ENCODE data around the gene AK5. TPM values are rescaled to one million over a fixed set of nuclear protein-coding genes. Genes with fewer than 3 reads are reported as not detected.
A peak's percentile ranks its signal among the peaks of the same experiment; 100 is the strongest.

The AK5 gene
- total and polyA plus RNA-seq, 2 experiments from 2014 or later = 8.8 to 12.2 TPM

DNA sequence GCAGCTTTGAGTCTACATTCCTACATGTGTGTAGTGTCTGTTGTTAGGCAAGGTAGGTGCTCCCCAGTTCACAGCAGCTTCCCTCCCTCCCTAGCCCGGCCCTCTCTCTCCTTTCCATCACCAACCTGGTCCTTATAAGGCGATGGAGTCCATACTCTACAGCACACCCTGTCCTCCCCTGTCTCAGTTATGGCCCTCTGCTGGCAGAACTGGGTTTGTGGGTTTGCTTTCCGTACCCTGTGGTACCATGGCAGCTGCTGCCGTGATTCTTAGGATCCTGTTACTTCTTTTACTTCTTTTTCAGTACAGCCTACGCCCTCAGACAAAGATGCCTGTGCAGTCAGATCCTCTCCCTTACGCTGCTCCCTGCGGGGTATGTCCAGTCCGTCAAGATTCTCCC, 31.7 kb downstream of the AK5 start (continued):
- TF ChIP-seq, protein P1, sequence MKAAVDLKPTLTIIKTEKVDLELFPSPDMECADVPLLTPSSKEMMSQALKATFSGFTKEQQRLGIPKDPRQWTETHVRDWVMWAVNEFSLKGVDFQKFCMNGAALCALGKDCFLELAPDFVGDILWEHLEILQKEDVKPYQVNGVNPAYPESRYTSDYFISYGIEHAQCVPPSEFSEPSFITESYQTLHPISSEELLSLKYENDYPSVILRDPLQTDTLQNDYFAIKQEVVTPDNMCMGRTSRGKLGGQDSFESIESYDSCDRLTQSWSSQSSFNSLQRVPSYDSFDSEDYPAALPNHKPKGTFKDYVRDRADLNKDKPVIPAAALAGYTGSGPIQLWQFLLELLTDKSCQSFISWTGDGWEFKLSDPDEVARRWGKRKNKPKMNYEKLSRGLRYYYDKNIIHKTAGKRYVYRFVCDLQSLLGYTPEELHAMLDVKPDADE (IDR thresholded peaks at IDR 0.05) = no peak

DNA sequence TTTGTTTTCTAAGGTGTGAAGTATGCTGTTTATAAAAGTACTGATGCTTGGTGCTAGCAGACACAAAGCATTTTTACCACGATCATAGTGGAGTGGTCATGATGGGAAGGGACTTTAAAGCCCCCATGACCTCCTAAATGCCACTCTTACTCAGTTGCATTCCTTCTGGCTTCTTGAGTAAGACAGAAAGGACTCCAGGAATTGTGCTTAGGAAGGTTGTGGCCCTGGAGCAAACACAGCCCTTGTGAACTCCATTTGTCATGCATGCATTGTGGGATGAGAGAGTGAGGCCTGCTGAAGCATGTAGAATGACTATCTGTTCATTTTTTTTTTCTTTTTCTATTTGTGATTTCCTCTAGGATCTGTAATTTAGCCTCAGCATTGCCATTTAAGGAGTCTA, 34.2 kb downstream of the AK5 start:
- H3K27me3 Mint-ChIP-seq (ENCODE audit: insufficient read depth, low read depth, poor library complexity) = no peaks in the 10 kb centered on the region
- Histone ChIP-seq H3K27ac (ENCODE audit: low read depth) (no peak overlapping the region), H3K27me3 (ENCODE audit: insufficient read depth) (no peaks in the 10 kb centered on the region), H3K36me3 (ENCODE audit: insufficient read depth) (no peaks in the 10 kb centered on the region), H4K20me1 (replicated peaks; ENCODE audit: insufficient read depth) (no peaks in the 10 kb centered on the region), H3F3A (replicated peaks; ENCODE audit: low read depth) (no peaks in the 10 kb centered on the region), H3K4me3 (no peak overlapping the region), H3K4me2 (no peak overlapping the region), H2AFZ (no peak overlapping the region), H3K9me2 (ENCODE audit: insufficient read depth) (no peaks in the 10 kb centered on the region), H3K79me2 (replicated peaks; ENCODE audit: insufficient read depth) (no peaks in the 10 kb centered on the region), H3K4me1 (ENCODE audit: insufficient read depth) (no peaks in the 10 kb centered on the region)
- TF ChIP-seq NANOG (IDR thresholded peaks at IDR 0.05; ENCODE audit: borderline replicate concordance) (no peak), ZNF331 (CRISPR knock-in tag; IDR thresholded peaks at IDR 0.05; ENCODE audit: low read depth) (no peak), STAT1 (IDR thresholded peaks at IDR 0.05; ENCODE audit: unreplicated experiment) (no peak), EZH2phosphoT487 (IDR thresholded peaks at IDR 0.05; ENCODE audit: unreplicated experiment) (no peak)
- TF ChIP-seq, protein P2, sequence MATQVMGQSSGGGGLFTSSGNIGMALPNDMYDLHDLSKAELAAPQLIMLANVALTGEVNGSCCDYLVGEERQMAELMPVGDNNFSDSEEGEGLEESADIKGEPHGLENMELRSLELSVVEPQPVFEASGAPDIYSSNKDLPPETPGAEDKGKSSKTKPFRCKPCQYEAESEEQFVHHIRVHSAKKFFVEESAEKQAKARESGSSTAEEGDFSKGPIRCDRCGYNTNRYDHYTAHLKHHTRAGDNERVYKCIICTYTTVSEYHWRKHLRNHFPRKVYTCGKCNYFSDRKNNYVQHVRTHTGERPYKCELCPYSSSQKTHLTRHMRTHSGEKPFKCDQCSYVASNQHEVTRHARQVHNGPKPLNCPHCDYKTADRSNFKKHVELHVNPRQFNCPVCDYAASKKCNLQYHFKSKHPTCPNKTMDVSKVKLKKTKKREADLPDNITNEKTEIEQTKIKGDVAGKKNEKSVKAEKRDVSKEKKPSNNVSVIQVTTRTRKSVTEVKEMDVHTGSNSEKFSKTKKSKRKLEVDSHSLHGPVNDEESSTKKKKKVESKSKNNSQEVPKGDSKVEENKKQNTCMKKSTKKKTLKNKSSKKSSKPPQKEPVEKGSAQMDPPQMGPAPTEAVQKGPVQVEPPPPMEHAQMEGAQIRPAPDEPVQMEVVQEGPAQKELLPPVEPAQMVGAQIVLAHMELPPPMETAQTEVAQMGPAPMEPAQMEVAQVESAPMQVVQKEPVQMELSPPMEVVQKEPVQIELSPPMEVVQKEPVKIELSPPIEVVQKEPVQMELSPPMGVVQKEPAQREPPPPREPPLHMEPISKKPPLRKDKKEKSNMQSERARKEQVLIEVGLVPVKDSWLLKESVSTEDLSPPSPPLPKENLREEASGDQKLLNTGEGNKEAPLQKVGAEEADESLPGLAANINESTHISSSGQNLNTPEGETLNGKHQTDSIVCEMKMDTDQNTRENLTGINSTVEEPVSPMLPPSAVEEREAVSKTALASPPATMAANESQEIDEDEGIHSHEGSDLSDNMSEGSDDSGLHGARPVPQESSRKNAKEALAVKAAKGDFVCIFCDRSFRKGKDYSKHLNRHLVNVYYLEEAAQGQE (IDR thresholded peaks at IDR 0.05; ENCODE audit: unreplicated experiment) = no peak
- H3K4me3 Mint-ChIP-seq = no peak overlapping the region
- H3K9me3 Mint-ChIP-seq = no peaks in the 10 kb centered on the region
- ATAC-seq (peak; percentile 18; the same call in 2 of the 3 replicates), DNase-seq (ENCODE audit: low spot score) (peak; percentile 27)
- H3K27ac Mint-ChIP-seq = no peak overlapping the region
- H3K4me1 Mint-ChIP-seq = no peaks in the 10 kb centered on the region
- H3K36me3 Mint-ChIP-seq (ENCODE audit: low read depth) = no peaks in the 10 kb centered on the region

DNA sequence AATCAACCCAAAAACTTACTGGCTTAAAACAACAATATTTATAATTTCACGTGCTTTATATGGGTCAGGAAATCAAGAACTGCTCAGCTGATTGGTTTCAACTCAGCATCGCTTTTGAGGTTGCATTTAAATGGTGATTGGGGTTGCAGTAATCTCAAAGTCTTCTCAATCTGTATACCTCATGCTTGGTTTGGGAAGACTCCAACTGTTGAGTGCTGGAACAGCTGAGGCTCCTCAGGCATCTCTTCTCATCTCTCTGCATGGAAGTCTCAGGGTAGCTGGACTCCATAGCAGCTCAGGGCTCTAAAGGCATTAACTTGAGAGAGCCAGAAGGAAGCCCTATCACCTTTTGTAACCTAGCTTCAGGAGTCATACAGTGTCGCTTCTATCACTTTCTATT, 35.1 kb downstream of the AK5 start:
- no peak overlapping the region for H3K27ac ChIP-seq (ENCODE audit: low read depth)
- H3K36me3 ChIP-seq (ENCODE audit: insufficient read depth) = no peaks in the 10 kb centered on the region
- no peak overlapping the region for H3K4me3 ChIP-seq
- no peaks in the 10 kb centered on the region for H3K27me3 ChIP-seq (ENCODE audit: insufficient read depth)
- Mint-ChIP-seq H3K4me1 (peaks cover 5% of the 10 kb centered on the region; the same call in 1 of the 3 replicates), H3K27me3 (ENCODE audit: insufficient read depth, low read depth, poor library complexity) (no peaks in the 10 kb centered on the region), H3K36me3 (ENCODE audit: low read depth) (no peaks in the 10 kb centered on the region), H3K4me3 (no peak overlapping the region), H3K9me3 (no peaks in the 10 kb centered on the region), H3K27ac (no peak overlapping the region)
- H3K79me2 ChIP-seq (replicated peaks; ENCODE audit: insufficient read depth) = no peaks in the 10 kb centered on the region
- no peak overlapping the region for H3K4me2 ChIP-seq
- ATAC-seq (no peak), DNase-seq (ENCODE audit: low spot score) (no peak)
- no peak overlapping the region for H2AFZ ChIP-seq
- no peaks in the 10 kb centered on the region for H3K9me2 ChIP-seq (ENCODE audit: insufficient read depth)
- H3F3A ChIP-seq (replicated peaks; ENCODE audit: low read depth) = no peaks in the 10 kb centered on the region
- H4K20me1 ChIP-seq (replicated peaks; ENCODE audit: insufficient read depth) = no peaks in the 10 kb centered on the region
- no peaks in the 10 kb centered on the region for H3K4me1 ChIP-seq (ENCODE audit: insufficient read depth)
- TF ChIP-seq, protein P3, sequence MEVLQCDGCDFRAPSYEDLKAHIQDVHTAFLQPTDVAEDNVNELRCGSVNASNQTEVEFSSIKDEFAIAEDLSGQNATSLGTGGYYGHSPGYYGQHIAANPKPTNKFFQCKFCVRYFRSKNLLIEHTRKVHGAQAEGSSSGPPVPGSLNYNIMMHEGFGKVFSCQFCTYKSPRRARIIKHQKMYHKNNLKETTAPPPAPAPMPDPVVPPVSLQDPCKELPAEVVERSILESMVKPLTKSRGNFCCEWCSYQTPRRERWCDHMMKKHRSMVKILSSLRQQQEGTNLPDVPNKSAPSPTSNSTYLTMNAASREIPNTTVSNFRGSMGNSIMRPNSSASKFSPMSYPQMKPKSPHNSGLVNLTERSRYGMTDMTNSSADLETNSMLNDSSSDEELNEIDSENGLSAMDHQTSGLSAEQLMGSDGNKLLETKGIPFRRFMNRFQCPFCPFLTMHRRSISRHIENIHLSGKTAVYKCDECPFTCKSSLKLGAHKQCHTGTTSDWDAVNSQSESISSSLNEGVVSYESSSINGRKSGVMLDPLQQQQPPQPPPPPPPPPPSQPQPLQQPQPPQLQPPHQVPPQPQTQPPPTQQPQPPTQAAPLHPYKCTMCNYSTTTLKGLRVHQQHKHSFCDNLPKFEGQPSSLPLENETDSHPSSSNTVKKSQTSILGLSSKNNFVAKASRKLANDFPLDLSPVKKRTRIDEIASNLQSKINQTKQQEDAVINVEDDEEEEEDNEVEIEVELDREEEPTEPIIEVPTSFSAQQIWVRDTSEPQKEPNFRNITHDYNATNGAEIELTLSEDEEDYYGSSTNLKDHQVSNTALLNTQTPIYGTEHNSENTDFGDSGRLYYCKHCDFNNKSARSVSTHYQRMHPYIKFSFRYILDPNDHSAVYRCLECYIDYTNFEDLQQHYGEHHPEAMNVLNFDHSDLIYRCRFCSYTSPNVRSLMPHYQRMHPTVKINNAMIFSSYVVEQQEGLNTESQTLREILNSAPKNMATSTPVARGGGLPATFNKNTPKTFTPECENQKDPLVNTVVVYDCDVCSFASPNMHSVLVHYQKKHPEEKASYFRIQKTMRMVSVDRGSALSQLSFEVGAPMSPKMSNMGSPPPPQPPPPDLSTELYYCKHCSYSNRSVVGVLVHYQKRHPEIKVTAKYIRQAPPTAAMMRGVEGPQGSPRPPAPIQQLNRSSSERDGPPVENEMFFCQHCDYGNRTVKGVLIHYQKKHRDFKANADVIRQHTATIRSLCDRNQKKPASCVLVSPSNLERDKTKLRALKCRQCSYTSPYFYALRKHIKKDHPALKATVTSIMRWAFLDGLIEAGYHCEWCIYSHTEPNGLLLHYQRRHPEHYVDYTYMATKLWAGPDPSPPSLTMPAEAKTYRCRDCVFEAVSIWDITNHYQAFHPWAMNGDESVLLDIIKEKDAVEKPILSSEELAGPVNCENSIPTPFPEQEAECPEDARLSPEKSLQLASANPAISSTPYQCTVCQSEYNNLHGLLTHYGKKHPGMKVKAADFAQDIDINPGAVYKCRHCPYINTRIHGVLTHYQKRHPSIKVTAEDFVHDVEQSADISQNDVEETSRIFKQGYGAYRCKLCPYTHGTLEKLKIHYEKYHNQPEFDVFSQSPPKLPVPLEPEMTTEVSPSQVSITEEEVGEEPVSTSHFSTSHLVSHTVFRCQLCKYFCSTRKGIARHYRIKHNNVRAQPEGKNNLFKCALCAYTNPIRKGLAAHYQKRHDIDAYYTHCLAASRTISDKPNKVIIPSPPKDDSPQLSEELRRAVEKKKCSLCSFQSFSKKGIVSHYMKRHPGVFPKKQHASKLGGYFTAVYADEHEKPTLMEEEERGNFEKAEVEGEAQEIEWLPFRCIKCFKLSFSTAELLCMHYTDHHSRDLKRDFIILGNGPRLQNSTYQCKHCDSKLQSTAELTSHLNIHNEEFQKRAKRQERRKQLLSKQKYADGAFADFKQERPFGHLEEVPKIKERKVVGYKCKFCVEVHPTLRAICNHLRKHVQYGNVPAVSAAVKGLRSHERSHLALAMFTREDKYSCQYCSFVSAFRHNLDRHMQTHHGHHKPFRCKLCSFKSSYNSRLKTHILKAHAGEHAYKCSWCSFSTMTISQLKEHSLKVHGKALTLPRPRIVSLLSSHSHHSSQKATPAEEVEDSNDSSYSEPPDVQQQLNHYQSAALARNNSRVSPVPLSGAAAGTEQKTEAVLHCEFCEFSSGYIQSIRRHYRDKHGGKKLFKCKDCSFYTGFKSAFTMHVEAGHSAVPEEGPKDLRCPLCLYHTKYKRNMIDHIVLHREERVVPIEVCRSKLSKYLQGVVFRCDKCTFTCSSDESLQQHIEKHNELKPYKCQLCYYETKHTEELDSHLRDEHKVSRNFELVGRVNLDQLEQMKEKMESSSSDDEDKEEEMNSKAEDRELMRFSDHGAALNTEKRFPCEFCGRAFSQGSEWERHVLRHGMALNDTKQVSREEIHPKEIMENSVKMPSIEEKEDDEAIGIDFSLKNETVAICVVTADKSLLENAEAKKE (CRISPR knock-in tag; IDR thresholded peaks at IDR 0.05) = no peak
- TF ChIP-seq NANOG (IDR thresholded peaks at IDR 0.05; ENCODE audit: borderline replicate concordance) = no peak
- no peak for TF ChIP-seq STAT1 (IDR thresholded peaks at IDR 0.05; ENCODE audit: unreplicated experiment)
- TF ChIP-seq EZH2phosphoT487 (IDR thresholded peaks at IDR 0.05; ENCODE audit: unreplicated experiment) = no peak
- TF ChIP-seq CREB1 (CRISPR knock-in tag; IDR thresholded peaks at IDR 0.05; ENCODE audit: low read depth) = no peak

All from GM23338 (cell line).